HepG2 (cell line): ENCODE data around the gene SHISA5. TPM values are rescaled to one million over a fixed set of nuclear protein-coding genes. Genes with fewer than 3 reads are reported as not detected.

ENCODE experiments used
- LCORL ChIP-seq, 2 experiments: fragments of 450-650 bp in 1 of 2; sonication (generic) in 1 of 2; formaldehyde crosslinking in 1 of 2; IDR thresholded peaks; 2 replicates each; pipeline versions ENCODE4 v1.5.0 to v1.6.1; 2017 to 2020; ENCODE audit warnings: antibody characterized with exemption in 1 of 2, missing genetic modification reagents in 1 of 2
- MTF1 ChIP-seq: sonication (generic); formaldehyde crosslinking; IDR thresholded peaks from 2 replicates; pipeline ENCODE4 v1.5.0; 2020; ENCODE audit warnings: missing genetic modification reagents
- NFATC3 ChIP-seq: sonication (generic); formaldehyde crosslinking; IDR thresholded peaks from 2 replicates; pipeline ENCODE4 v1.5.1; 2020; ENCODE audit warnings: mild to moderate bottlenecking, missing genetic modification reagents
- XRCC5 ChIP-seq: fragments of 200-400 bp; formaldehyde crosslinking; optimal IDR thresholded peaks from 2 replicates; pipeline ENCODE3; 2017; ENCODE audit warnings: mild to moderate bottlenecking, low read length
- ZFP62 ChIP-seq: sonication (generic); formaldehyde crosslinking; IDR thresholded peaks from 2 replicates; pipeline ENCODE4 v1.4.0; 2020; ENCODE audit warnings: missing genetic modification reagents
- ZNF749 ChIP-seq: sonication (generic); formaldehyde crosslinking; IDR thresholded peaks from 2 replicates; pipeline ENCODE4 v1.8.0; 2022; ENCODE audit warnings: mild to moderate bottlenecking, missing genetic modification reagents, moderate library complexity, borderline replicate concordance
- polyA plus RNA-seq, 8 experiments: library from polyadenylated mRNA; depleted of rRNA in 3 of 8; stranded (reverse) in 7 of 8; unstranded in 1 of 8; fragments of >200 nt; fragmentation: Illumina TruSeq in 4 of 8; extraction: Trizol in 4 of 8; gene quantifications; 2 replicates each; pipeline versions ENCODE4 v1.2.1 to v1.2.3, GENCODE V29; 2011 to 2016; ENCODE audit warnings: low read depth in 4 of 8, missing spikeins in 1 of 8, mixed read lengths in 1 of 8; ENCODE audit not compliant: insufficient read depth in 1 of 8
- total RNA-seq, 5 experiments: library from RNA; depleted of rRNA; stranded (reverse); fragments of >200 nt; fragmentation: Illumina TruSeq; extraction: Trizol; gene quantifications; 2 replicates each; pipeline ENCODE4 v1.2.3, GENCODE V29; 2016; ENCODE audit warnings: low read depth in 1 of 5
- TF ChIP-seq, protein P1 (sequence below): sonication (generic); formaldehyde crosslinking; IDR thresholded peaks from 2 replicates; pipeline ENCODE4 v1.9.0; 2021; ENCODE audit warnings: mild to moderate bottlenecking, missing genetic modification reagents
- TF ChIP-seq, protein P2 (sequence below): sonication (generic); formaldehyde crosslinking; IDR thresholded peaks from 2 replicates; pipeline ENCODE4 v1.8.1; 2022; ENCODE audit warnings: low read depth, mild to moderate bottlenecking, missing genetic modification reagents
- TF ChIP-seq, protein P3 (sequence below): sonication (generic); formaldehyde crosslinking; IDR thresholded peaks from 2 replicates; pipeline ENCODE4 v1.8.1; 2023; ENCODE audit warnings: mild to moderate bottlenecking, missing genetic modification reagents, borderline replicate concordance
- TF ChIP-seq, protein P4 (sequence below): sonication (generic); formaldehyde crosslinking; IDR thresholded peaks from 2 replicates; pipeline ENCODE4 v1.5.0; 2020; ENCODE audit warnings: mild to moderate bottlenecking, missing genetic modification reagents, borderline replicate concordance
- TF ChIP-seq, protein P5 (sequence below): sonication (generic); formaldehyde crosslinking; IDR thresholded peaks from 2 replicates; pipeline ENCODE4 v1.4.0; 2020; ENCODE audit warnings: mild to moderate bottlenecking, missing genetic modification reagents

The SHISA5 gene
- total and polyA plus RNA-seq, 2 of the 13 experiments (the other 11 are each of a cell fraction or from before 2014, with no cell fraction given): 75.8 to 91.4 TPM

DNA sequence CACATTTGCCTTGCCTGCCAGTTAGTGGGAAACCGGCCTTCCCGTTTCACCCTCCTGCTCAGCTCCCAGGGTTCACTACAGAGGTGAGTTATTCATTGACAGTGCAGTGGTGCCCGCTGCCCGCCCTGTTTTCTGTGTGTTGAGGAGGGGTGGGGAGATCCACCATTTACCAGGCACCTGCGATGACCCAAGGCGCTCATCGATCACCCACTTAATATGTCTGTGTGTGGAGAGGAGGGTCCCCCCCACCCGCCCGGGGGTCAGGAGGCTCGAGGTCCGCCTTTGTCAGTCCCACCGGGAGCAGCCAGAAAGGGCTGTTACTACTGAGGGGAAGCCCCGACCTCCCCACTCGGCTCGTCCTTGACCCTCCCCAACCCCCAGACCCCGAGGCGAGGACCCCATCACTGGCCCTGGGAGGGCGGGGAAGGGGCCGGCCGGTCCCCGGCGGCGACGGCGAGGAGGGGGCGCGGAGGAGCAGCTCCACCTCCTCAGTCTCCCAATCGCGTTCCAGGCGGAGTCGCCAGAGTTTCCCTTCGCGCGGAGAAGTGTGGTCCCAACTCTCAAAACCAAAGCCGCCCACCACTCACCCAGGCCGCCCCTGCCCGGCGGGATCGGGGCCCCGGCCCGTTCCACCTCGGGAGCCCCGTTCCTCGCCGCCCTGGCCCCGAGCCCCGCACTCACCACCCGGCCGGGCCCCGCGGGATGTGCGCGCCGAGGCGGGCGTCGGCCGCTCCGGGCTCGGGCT, 75.2 kb downstream of the SHISA5 start (continued):
- TF ChIP-seq, protein P1, sequence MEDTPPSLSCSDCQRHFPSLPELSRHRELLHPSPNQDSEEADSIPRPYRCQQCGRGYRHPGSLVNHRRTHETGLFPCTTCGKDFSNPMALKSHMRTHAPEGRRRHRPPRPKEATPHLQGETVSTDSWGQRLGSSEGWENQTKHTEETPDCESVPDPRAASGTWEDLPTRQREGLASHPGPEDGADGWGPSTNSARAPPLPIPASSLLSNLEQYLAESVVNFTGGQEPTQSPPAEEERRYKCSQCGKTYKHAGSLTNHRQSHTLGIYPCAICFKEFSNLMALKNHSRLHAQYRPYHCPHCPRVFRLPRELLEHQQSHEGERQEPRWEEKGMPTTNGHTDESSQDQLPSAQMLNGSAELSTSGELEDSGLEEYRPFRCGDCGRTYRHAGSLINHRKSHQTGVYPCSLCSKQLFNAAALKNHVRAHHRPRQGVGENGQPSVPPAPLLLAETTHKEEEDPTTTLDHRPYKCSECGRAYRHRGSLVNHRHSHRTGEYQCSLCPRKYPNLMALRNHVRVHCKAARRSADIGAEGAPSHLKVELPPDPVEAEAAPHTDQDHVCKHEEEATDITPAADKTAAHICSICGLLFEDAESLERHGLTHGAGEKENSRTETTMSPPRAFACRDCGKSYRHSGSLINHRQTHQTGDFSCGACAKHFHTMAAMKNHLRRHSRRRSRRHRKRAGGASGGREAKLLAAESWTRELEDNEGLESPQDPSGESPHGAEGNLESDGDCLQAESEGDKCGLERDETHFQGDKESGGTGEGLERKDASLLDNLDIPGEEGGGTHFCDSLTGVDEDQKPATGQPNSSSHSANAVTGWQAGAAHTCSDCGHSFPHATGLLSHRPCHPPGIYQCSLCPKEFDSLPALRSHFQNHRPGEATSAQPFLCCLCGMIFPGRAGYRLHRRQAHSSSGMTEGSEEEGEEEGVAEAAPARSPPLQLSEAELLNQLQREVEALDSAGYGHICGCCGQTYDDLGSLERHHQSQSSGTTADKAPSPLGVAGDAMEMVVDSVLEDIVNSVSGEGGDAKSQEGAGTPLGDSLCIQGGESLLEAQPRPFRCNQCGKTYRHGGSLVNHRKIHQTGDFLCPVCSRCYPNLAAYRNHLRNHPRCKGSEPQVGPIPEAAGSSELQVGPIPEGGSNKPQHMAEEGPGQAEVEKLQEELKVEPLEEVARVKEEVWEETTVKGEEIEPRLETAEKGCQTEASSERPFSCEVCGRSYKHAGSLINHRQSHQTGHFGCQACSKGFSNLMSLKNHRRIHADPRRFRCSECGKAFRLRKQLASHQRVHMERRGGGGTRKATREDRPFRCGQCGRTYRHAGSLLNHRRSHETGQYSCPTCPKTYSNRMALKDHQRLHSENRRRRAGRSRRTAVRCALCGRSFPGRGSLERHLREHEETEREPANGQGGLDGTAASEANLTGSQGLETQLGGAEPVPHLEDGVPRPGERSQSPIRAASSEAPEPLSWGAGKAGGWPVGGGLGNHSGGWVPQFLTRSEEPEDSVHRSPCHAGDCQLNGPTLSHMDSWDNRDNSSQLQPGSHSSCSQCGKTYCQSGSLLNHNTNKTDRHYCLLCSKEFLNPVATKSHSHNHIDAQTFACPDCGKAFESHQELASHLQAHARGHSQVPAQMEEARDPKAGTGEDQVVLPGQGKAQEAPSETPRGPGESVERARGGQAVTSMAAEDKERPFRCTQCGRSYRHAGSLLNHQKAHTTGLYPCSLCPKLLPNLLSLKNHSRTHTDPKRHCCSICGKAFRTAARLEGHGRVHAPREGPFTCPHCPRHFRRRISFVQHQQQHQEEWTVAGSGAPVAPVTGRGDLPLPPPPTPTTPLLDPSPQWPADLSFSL (CRISPR knock-in tag): no peak
- no peak for TF ChIP-seq NFATC3 (CRISPR knock-in tag)
- TF ChIP-seq, protein P2, sequence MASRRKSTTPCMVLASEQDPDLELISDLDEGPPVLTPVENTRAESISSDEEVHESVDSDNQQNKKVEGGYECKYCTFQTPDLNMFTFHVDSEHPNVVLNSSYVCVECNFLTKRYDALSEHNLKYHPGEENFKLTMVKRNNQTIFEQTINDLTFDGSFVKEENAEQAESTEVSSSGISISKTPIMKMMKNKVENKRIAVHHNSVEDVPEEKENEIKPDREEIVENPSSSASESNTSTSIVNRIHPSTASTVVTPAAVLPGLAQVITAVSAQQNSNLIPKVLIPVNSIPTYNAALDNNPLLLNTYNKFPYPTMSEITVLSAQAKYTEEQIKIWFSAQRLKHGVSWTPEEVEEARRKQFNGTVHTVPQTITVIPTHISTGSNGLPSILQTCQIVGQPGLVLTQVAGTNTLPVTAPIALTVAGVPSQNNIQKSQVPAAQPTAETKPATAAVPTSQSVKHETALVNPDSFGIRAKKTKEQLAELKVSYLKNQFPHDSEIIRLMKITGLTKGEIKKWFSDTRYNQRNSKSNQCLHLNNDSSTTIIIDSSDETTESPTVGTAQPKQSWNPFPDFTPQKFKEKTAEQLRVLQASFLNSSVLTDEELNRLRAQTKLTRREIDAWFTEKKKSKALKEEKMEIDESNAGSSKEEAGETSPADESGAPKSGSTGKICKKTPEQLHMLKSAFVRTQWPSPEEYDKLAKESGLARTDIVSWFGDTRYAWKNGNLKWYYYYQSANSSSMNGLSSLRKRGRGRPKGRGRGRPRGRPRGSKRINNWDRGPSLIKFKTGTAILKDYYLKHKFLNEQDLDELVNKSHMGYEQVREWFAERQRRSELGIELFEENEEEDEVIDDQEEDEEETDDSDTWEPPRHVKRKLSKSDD (CRISPR knock-in tag): no peak
- no peak for TF ChIP-seq LCORL (IDR thresholded peaks at IDR 0.05)
- no peak for TF ChIP-seq LCORL (CRISPR knock-in tag; IDR thresholded peaks at IDR 0.05)
- TF ChIP-seq, protein P3, sequence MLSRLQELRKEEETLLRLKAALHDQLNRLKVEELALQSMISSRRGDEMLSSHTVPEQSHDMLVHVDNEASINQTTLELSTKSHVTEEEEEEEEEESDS: no peak
- no peak for TF ChIP-seq ZFP62 (CRISPR knock-in tag)
- no peak for TF ChIP-seq XRCC5
- TF ChIP-seq ZNF749: no peak
- TF ChIP-seq MTF1 (CRISPR knock-in tag): no peak
- TF ChIP-seq, protein P4, sequence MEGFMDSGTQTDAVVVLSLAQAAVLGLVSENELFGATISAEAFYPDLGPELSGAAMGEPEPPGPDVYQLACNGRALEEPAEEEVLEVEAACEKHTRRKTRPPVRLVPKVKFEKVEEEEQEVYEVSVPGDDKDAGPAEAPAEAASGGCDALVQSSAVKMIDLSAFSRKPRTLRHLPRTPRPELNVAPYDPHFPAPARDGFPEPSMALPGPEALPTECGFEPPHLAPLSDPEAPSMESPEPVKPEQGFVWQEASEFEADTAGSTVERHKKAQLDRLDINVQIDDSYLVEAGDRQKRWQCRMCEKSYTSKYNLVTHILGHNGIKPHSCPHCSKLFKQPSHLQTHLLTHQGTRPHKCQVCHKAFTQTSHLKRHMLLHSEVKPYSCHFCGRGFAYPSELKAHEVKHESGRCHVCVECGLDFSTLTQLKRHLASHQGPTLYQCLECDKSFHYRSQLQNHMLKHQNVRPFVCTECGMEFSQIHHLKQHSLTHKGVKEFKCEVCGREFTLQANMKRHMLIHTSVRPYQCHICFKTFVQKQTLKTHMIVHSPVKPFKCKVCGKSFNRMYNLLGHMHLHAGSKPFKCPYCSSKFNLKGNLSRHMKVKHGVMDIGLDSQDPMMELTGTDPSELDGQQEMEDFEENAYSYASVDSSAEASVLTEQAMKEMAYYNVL (CRISPR knock-in tag): no peak
- TF ChIP-seq, protein P5, sequence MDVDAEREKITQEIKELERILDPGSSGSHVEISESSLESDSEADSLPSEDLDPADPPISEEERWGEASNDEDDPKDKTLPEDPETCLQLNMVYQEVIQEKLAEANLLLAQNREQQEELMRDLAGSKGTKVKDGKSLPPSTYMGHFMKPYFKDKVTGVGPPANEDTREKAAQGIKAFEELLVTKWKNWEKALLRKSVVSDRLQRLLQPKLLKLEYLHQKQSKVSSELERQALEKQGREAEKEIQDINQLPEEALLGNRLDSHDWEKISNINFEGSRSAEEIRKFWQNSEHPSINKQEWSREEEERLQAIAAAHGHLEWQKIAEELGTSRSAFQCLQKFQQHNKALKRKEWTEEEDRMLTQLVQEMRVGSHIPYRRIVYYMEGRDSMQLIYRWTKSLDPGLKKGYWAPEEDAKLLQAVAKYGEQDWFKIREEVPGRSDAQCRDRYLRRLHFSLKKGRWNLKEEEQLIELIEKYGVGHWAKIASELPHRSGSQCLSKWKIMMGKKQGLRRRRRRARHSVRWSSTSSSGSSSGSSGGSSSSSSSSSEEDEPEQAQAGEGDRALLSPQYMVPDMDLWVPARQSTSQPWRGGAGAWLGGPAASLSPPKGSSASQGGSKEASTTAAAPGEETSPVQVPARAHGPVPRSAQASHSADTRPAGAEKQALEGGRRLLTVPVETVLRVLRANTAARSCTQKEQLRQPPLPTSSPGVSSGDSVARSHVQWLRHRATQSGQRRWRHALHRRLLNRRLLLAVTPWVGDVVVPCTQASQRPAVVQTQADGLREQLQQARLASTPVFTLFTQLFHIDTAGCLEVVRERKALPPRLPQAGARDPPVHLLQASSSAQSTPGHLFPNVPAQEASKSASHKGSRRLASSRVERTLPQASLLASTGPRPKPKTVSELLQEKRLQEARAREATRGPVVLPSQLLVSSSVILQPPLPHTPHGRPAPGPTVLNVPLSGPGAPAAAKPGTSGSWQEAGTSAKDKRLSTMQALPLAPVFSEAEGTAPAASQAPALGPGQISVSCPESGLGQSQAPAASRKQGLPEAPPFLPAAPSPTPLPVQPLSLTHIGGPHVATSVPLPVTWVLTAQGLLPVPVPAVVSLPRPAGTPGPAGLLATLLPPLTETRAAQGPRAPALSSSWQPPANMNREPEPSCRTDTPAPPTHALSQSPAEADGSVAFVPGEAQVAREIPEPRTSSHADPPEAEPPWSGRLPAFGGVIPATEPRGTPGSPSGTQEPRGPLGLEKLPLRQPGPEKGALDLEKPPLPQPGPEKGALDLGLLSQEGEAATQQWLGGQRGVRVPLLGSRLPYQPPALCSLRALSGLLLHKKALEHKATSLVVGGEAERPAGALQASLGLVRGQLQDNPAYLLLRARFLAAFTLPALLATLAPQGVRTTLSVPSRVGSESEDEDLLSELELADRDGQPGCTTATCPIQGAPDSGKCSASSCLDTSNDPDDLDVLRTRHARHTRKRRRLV: no peak; the same call in 1 of the 2 replicates
